Fibroblast of the aortic adventitia (primary cell): ENCODE results near the gene P4HA3. TPM values are rescaled to one million over a fixed set of nuclear protein-coding genes. Genes with fewer than 3 reads are reported as not detected.
"Not testable (repeated sequence)": the region's sequence is repeated elsewhere in the genome, so short reads cannot be mapped to it uniquely, and the experiment has no call there.

Source experiments
- DNase-seq: peaks from one replicate; pipeline ENCODE4 v3.0.0-alpha.2; 2010; ENCODE audit warnings: low read depth
- H3K4me3 ChIP-seq: 2 replicates; pipeline ENCODE4 v1.5.1; 2011; ENCODE audit warnings: low read depth, mild to moderate bottlenecking, control low read depth, low read length, moderate library complexity
- total RNA-seq: library from RNA; depleted of rRNA; stranded (reverse); fragments of >200 nt; gene quantifications from 2 replicates; pipeline ENCODE4 v1.2.3, GENCODE V29; 2012; ENCODE audit warnings: low replicate concordance
- TF ChIP-seq, protein P1 (sequence below): IDR thresholded peaks from 2 replicates; pipeline ENCODE4 v1.5.1; 2011; ENCODE audit warnings: mild to moderate bottlenecking, low read length, control low read depth, inconsistent platforms; ENCODE audit not compliant: insufficient read depth

Gene P4HA3
- total RNA-seq, 1 donor = 1.9 TPM

DNA sequence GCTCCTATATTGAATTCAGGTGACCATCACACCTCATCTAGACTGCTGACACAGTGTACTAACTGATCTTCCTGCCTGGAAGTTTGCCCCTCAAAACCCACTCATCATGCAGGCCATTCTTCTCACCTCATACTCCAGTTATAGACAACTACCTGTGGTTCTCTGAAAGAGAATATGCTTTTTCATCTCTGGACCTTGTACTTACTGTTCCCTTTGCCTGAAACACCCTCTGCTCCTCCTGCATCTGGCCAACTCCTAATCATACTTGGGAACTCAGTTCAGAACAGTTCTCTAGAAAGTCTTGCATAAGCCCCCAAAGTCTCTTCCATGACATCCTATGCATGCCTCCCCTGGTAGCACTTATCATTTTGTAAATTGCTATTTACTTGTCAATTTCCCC is 28.2 kb upstream of the P4HA3 start:
- no peak overlapping the region for H3K4me3 ChIP-seq
- TF ChIP-seq, protein P1, sequence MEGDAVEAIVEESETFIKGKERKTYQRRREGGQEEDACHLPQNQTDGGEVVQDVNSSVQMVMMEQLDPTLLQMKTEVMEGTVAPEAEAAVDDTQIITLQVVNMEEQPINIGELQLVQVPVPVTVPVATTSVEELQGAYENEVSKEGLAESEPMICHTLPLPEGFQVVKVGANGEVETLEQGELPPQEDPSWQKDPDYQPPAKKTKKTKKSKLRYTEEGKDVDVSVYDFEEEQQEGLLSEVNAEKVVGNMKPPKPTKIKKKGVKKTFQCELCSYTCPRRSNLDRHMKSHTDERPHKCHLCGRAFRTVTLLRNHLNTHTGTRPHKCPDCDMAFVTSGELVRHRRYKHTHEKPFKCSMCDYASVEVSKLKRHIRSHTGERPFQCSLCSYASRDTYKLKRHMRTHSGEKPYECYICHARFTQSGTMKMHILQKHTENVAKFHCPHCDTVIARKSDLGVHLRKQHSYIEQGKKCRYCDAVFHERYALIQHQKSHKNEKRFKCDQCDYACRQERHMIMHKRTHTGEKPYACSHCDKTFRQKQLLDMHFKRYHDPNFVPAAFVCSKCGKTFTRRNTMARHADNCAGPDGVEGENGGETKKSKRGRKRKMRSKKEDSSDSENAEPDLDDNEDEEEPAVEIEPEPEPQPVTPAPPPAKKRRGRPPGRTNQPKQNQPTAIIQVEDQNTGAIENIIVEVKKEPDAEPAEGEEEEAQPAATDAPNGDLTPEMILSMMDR = no peak
- no peak for DNase-seq

DNA sequence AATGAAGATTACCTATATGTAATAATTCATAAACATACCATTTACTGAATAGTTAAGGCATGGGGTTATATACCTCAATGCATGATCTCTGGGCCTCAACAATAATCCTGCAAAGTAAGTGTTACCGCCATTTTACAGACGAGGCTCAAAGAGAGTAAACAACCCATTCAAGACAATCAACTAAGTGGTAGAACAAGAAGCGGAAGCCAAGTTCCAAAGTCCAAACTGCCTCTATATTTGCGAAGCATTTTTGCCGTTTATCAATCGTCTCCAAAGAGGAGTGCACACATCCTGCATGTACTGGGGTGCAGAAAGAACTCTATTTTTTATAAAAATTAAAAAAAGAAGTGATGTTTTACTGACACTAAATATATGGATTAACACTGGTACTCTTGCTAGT is 27.5 kb upstream of the P4HA3 start:
- TF ChIP-seq, protein P1 = no peak
- no peak overlapping the region for H3K4me3 ChIP-seq

DNA sequence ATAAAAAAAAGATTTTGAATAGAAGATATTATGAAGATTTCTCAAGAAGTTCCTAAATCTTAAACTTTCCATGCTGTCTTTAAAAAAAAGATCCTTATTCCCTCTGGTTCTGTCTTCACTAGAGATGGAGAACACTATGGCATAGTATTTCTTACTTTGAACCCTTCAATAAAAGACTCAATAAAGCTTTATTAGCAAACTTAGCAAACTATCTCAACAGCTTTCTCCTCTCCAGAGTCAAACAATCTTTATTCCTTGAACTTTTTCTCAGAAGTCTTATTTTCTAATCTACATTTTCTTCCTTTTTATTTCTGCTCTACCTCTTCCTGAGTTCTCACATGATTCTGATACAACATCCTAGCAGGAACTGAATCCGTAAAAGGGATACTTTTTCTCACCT is 21.8 kb upstream of the P4HA3 start:
- DNase-seq = no peak
- TF ChIP-seq, protein P1 = no peak
- H3K4me3 ChIP-seq = no peak overlapping the region

More for the DNA sequence above, 27.5 kb upstream of the P4HA3 start:
- DNase-seq = no peak

DNA sequence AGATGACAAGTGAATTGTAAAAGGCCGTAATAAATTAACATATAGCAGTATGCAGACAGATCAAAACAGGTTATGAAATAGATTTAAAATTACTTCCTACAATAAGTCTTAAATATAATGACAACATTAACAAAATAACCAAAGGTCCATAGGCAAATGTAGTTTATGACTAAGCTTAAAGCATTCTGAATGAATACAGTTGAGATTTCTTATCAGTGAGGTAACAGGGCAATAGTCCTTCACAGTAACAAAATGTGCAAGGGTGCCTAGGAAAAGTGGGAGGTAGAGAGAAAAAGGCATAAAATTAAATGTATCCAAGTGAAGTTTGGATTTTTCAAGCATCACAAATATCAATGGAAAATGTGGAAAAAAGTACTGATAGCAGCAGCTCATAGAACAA is 20.9 kb upstream of the P4HA3 start:
- DNase-seq = no peak
- TF ChIP-seq, protein P1 = no peak

DNA sequence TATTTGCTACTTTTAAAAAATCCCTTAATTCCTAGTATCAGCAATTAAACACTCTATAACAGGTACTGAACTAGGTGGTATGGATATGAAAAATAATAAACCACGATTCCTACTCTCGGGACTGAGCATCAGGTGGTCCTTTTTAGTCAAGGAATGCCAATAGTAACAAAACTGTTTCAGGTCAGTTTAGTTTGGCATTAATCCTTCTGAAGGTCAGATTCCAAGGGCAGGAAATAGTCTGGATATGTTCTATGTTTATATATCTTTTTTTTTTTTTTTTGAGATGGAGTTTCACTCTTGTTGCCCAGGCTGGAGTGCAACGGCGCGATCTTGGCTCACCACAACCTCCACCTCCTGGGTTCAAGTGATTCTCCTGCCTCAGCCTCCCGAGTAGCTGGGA is 19.6 kb upstream of the P4HA3 start:
- H3K4me3 ChIP-seq, DNase-seq: not testable (repeated sequence)

More for the DNA sequence above, 20.9 kb upstream of the P4HA3 start:
- H3K4me3 ChIP-seq = no peak overlapping the region

DNA sequence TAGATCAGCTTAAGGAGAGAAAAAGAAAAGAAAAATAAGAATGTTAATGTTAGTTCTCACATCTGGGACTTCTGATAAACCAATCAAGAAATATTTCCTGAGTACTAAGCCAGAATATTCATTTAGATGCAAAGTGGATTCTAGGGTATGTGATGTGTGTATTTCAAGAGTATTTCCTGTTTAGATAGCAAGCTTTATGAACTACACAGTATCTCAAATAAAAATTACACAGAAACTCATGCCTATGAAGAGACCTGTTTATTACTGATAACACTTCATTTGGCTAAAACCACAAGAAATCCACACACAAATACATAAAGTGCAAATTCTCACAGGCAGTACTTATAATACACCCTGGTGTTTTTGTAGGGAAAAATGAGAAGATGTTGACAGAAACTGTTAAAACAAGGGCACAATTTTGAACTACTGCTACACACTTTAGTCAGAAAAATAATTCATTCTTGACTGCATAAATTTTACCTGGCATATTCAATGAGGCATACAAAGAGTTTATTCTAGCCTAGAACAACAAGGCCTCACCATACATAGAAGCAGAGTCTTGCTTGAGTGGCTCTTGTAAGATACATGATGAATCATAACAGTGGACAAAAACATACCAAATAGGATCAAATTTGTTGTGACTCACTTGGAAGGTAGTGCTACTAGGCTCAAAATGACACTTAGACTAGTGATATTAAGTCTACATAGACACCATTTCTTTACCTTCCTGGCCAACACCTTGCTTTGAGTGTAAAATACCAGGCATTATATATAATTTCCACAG is 18.8 kb upstream of the P4HA3 start:
- peak; percentile 47 for DNase-seq
- H3K4me3 ChIP-seq = no peak overlapping the region
- TF ChIP-seq, protein P1 = no peak

DNA sequence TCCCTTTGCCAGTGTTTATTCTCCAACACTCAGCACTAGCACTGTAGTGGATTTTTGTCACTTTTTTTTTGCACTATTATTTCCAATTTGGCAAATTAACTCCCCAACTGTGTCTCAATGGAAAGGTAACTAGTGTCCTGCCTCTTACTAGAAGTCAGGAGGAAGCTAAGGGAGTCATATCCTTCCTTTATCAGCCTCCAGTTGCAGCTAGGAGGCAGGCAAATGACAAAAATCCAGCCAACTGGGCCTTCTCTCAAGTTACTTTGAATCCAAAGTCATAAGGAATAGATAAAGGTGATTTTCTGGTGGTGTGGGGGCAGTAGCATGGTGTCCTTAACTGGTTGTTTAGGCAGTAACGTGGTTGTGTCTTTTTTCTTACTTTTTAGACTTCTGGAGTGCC is 15.6 kb upstream of the P4HA3 start:
- no peak overlapping the region for H3K4me3 ChIP-seq
- no peak for DNase-seq
- TF ChIP-seq, protein P1 = no peak
